ENCODE data around the gene PRRX2.
A peak's percentile ranks its signal among the peaks of the same experiment; 100 is the strongest.
"Not testable (repeated sequence)": the region's sequence is repeated elsewhere in the genome, so short reads cannot be mapped to it uniquely, and the experiment has no call there.

PRRX2 gene

GRCh38 chr9:129737479-129738274 is 72.2 kb downstream of the PRRX2 start:
- peak; percentile 64 for DNase-seq

GRCh38 chr9:129739432-129739831 is 74.0 kb downstream of the PRRX2 start:
- no peak for DNase-seq

- DNase-seq = no peak
These were observed 74.7 kb downstream of the PRRX2 start for GRCh38 chr9:129740174-129740573.

GRCh38 chr9:129740666-129741464 is 75.4 kb downstream of the PRRX2 start:
- no peak for DNase-seq

- DNase-seq = no peak
These were observed 79.8 kb downstream of the PRRX2 start for GRCh38 chr9:129745200-129745599.

DNA sequence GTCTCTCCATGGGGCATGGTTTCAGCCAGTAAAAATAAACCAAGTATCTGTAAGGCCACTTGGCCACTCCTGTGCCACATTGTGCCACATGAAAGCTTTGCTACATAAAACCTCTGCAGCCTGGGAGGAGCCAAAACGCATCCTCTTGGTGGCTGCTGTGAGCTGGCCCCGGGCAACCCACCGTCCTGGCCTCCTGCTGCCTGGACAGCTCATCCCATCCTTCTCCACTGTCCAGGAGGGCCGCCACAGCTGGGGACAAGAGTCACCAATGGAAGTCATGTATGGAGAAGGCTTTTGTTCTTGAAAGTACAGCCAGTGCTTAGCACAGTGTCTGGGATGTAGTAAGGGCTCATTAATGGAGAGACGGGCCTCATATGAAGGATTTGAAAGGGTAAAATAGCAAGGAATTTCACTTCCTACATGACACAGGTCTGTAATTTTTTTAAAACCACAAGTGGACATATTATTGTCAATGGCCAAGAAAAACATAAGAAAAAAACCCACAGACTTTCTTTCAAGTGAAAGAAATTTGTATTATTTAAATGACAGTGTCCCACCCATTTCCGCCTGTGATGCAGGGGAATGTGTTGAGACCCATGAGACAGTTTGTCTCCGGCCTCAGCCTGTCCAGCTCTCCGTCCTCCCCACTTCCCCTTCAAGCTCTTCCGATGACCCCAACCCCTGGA is 80.8 kb downstream of the PRRX2 start:
- DNase-seq = no peak

DNA sequence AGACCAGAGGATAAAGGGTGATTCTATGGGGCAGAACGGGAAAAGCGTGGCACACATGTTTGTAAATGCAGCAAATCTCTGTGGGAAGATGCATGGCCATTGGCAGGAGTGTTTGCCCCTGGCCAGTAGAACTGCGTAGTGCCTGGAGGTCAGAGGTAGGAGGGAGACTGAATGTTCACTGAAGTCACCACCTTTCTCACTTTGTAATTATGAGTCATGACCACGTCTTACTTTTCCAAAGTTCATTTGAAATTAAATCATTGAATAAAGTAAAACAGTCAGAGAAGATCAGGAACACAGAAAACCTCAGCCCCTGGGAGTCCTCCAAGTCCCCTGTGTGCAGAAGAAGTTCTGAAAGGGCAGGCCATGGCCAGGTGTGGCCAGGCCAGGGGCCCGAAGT is 82.8 kb downstream of the PRRX2 start:
- DNase-seq = no peak

DNA sequence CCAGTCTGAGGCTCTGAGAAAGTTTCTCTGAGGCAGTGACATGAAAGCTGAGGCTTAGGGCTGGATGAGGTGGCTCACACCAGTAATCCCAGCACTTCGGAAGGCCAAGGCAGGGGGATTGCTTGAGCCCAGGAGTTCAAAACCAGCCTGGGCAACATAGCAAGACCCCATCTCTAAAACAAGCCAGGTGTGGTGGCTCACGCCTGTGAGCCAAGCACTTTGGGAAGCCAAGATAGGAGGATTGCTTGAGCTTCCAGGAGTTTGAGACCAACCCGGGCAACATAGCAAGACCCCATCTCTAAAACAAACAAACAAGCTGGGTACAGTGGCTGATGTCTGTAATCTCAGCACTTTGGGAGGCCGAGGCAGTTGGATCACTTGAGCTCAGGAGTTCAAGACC is 83.6 kb downstream of the PRRX2 start:
- DNase-seq = not testable (repeated sequence)

DNA sequence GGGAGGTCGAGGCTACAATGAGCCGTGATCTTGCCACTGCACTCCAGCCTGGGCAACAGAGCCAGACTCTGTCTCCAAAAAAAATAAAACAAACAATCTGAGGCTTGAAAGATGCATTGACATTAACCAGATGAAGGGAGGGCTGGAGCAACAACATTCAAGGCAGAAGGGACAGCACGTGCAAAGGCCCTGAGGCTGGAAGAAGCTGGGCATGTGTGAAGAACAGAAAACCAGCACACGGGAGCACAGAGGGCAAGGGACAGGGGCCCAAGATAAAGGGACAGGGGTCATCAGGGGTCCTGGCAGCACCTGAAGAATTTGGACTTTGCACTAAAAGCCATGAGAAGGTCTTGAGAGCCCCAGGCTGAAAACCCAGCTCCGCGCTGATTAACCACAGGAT is 84.1 kb downstream of the PRRX2 start:
- no peak for DNase-seq

- no peak for DNase-seq
These were observed 84.7 kb downstream of the PRRX2 start for GRCh38 chr9:129750013-129750638.

DNA sequence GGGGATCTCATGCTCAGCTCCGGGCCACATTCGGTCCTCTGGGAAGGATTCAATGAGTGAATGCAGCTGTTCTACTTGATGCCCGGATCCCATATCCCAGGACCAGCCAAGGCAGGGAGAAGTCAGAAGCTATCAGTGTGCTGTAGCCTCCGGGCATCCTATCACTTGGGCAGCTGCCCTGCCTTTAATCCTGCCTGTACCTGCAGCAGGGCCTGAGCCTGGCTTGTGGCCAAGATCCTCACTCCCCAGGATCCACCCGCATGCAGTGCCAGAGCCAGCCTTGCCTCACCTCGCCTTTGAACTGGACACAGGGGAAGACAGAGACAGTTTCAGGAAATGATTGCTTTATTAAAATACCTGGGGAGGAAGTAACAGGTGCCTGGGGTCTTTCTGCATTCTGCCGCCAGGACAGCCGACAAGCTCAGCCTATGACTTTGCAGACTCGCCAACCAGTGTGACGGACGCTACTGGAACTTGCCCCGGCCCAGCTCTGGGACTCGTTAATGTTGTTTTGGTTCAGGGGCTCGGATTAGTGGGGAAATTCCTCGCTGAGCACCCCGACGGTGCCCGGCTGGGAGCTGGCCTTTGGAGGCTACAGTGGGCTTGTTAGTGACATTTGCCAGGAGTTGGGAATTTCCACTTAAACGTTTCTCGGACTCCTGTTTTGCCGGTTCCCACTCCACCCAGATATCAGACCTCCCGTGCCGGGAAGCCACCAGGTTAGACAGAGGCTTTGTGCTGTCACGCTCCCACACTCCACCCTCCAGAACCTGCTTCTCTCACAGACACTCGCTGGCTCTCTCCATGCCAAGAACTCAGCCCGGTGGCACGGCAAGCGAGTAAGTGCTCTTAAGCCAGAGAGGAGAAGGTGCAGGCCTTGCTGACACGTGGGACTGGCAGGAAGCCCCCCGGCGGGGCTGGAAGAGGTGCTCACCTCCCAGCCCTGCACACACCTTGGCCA is 86.7 kb downstream of the PRRX2 start:
- peak; percentile 80 for DNase-seq

DNA sequence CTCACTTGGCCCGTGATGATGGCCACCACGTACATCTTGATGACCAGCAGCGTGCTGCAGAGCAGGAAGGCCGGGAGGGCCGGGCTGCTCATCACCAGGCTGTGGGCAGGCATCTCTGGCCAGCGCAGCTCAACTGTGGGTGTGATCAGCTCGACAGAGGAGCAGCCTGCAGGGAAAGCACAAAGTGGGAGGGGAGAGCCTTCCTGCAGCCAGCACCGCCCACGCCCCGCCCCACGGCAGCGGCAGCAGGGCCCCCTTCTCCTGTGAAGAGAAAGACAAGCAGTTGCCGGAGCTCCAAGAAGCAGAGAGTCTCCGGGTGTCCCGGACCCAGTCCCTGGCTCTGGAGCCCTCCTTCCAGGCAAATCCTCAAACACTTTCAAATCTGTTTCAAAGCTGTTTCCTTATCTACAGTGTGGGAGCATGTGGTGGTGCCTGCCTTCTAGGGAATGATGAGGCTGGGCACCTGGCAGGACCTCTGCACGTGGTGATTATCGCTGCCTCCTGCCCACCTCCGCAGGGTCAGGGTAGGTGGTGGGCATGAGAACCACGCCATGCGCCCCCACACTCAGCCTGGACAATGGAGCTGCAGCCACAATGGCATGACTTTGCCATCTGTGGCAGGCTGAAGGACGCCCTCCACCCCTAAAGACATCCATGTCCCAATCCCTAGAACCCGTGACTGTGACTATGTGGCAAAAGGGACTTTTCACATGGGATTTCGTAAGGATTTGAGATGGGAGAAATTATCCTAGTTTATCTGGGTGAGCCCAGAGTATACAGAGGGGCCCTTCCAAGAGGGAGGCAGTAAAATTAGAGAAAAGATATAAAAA is 87.7 kb downstream of the PRRX2 start, which contains the start of gene PTGES:
PTGES (minus strand) TSS at position 143 of the 830 bp plus-strand sequence; CDS start at position 113, 30 bp downstream.
- peak; percentile 34 for DNase-seq

- no peak for DNase-seq
These were observed 89.7 kb downstream of the PRRX2 start for GRCh38 chr9:129755151-129755550.

- DNase-seq = no peak
These were observed 90.7 kb downstream of the PRRX2 start for GRCh38 chr9:129756191-129756590.

- DNase-seq = no peak
These were observed 91.6 kb downstream of the PRRX2 start for GRCh38 chr9:129757045-129757444.

GRCh38 chr9:129759319-129759718 is 93.9 kb downstream of the PRRX2 start:
- no peak for DNase-seq

DNA sequence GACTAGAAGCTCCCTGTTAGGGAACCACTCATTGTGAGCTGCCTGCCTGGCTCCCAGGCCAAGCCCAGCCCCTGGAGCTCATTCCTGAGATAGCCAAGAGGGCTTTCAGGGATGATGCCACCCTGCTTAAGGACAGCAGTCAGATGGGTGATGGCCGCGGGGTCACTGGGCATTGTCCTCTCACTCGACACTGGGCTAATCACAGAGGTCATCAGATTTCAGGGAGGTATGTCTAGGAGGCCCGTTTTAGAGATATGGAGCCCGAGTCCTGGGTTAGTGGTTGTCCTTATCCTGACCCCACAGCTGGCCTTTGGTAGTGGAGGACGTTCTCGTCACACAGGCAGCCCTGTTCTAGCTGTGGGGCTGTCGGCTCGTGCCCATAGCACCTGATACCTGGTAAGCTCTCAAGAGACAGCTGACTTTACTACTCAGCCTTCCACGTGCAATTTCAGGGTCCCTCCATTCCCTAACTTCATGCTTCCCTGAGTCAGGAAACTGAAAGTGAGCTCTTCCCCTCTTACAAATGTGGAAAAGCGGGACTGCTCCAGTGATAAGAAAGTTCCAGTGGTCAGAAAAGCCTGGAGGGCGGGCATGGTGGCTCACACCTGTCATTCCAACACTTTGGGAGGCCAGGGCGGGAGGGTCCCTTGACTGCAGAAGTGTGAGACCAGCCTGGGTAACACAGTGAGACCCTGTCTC is 94.5 kb downstream of the PRRX2 start:
- no peak for DNase-seq

- DNase-seq = not testable (repeated sequence)
These were observed 95.3 kb downstream of the PRRX2 start for GRCh38 chr9:129760784-129761183.

- DNase-seq = no peak
These were observed 96.0 kb downstream of the PRRX2 start for GRCh38 chr9:129761293-129761900.

- DNase-seq = no peak
These were observed 96.5 kb downstream of the PRRX2 start for GRCh38 chr9:129761901-129762369.
